K562 (cell line): ENCODE measurements around the gene WDR46. TPM values are rescaled to one million over a fixed set of nuclear protein-coding genes. Genes with fewer than 3 reads are reported as not detected.

Experiments used
- ATAC-seq: fragments of 200-7000 bp; cut with Tn5 transposase; 3 replicates; pipeline ENCODE4 v1.9.1; 2020; ENCODE audit warnings: moderate library complexity
- BruUV-seq: library from RNA; stranded (reverse); fragments of 400-500 nt; replicated peaks from 2 replicates; lab custom pipeline; 2021; lab: Mats Ljungman, UMichigan
- CTCF ChIA-PET: fragments of 300-600 bp; formaldehyde crosslinking; extraction: SDS; loops from one replicate; lab custom pipeline; 2021; ENCODE audit warnings: low intra/inter-chr PET ratio; lab: Yijun Ruan, JAX
- POLR2A ChIA-PET: fragments of 300-600, 350-650 bp; sonication (Branson Sonifier 250); formaldehyde crosslinking; extraction: SDS; loops from one replicate; lab custom pipeline; 2021; ENCODE audit warnings: antibody characterized with exemption, inconsistent platforms; lab: Yijun Ruan, JAX
- DNase-seq, 4 experiments: peaks; one replicate each; pipeline versions ENCODE4 v3.0.0 to v3.0.0-alpha.2; 2011 to 2018; ENCODE audit warnings: low spot score in 3 of 4, mixed read lengths in 3 of 4; ENCODE audit errors: extremely low read depth in 1 of 4
- FAIRE-seq: peaks from 2 replicates; lab custom pipeline; 2011; peaks lifted over from hg19 to GRCh38; lab: Jason Lieb, UNC
- H2AFZ ChIP-seq: 2 replicates; pipeline ENCODE4 v1.6.0; 2011; ENCODE audit warnings: low read depth, low read length, control low read depth, inconsistent platforms
- H3K27ac ChIP-seq: fragments of 200-600 bp; 3 replicates; pipeline ENCODE4 v1.8.0; 2011; ENCODE audit warnings: low read depth, mild to moderate bottlenecking, control low read depth, inconsistent platforms, low read length, moderate library complexity, mixed read lengths; ENCODE audit errors: extremely low read depth
- H3K27me3 ChIP-seq, 2 experiments: fragments of 300-600 bp in 1 of 2; 2 replicates in 1 of 2; 3 replicates in 1 of 2; pipeline versions ENCODE4 v1.6.0 to v1.8.0; 2011; ENCODE audit warnings: inconsistent platforms in 2 of 2, low read length in 2 of 2, mild to moderate bottlenecking in 1 of 2, mixed read lengths in 1 of 2, moderate library complexity in 1 of 2; ENCODE audit not compliant: control insufficient read depth in 2 of 2, insufficient read depth in 2 of 2
- H3K36me3 ChIP-seq: fragments of 300-600 bp; 3 replicates; pipeline ENCODE4 v1.8.0; 2011; ENCODE audit warnings: mild to moderate bottlenecking, low read length, inconsistent platforms; ENCODE audit not compliant: control insufficient read depth, insufficient read depth
- H3K4me1 ChIP-seq, 2 experiments: fragments of 200-600 bp in 1 of 2; replicated peaks in 1 of 2; 2 replicates in 1 of 2; 3 replicates in 1 of 2; pipeline versions ENCODE4 v1.5.1 to v1.8.0; 2011; ENCODE audit warnings: inconsistent platforms in 2 of 2, low read length in 2 of 2, mild to moderate bottlenecking in 1 of 2, mixed read lengths in 1 of 2, moderate library complexity in 1 of 2; ENCODE audit not compliant: control insufficient read depth in 2 of 2, insufficient read depth in 2 of 2
- H3K4me2 ChIP-seq: 2 replicates; pipeline ENCODE4 v1.6.1; 2011; ENCODE audit warnings: low read length, control low read depth, inconsistent platforms, mixed read lengths; ENCODE audit not compliant: insufficient read depth
- H3K4me3 ChIP-seq: fragments of 200-600 bp; sonication (generic), shearing (Covaris generic); 2 replicates; pipeline ENCODE4 v1.5.1; 2016; ENCODE audit warnings: control low read depth, inconsistent platforms
- H3K79me2 ChIP-seq: fragments of 200-600 bp; 3 replicates; pipeline ENCODE4 v1.8.0; 2011; ENCODE audit warnings: low read length, inconsistent platforms; ENCODE audit not compliant: control insufficient read depth, insufficient read depth
- H3K9ac ChIP-seq, 2 experiments: 2 replicates each; pipeline versions ENCODE4 v1.6.0 to v1.6.1; 2011; ENCODE audit warnings: low read depth in 2 of 2, low read length in 2 of 2, control low read depth in 1 of 2, inconsistent platforms in 1 of 2, mild to moderate bottlenecking in 1 of 2, mixed read lengths in 1 of 2; ENCODE audit not compliant: insufficient read depth in 1 of 2
- H3K9me1 ChIP-seq: one replicate; pipeline ENCODE4 v1.6.0; 2011; ENCODE audit warnings: inconsistent platforms, mild to moderate bottlenecking, low read length, moderate library complexity; ENCODE audit not compliant: control insufficient read depth, insufficient read depth
- H3K9me3 ChIP-seq: replicated peaks from 2 replicates; pipeline ENCODE4 v1.5.1; 2011; ENCODE audit warnings: low read depth, low read length, inconsistent platforms; ENCODE audit not compliant: control insufficient read depth, insufficient read depth
- H4K20me1 ChIP-seq: replicated peaks from 2 replicates; pipeline ENCODE4 v1.6.1; 2011; ENCODE audit warnings: low read length, inconsistent platforms, mixed read lengths; ENCODE audit not compliant: control insufficient read depth, insufficient read depth
- BCLAF1 ChIP-seq, 2 experiments: fragments of 450-650 bp in 1 of 2; IDR thresholded peaks; 2 replicates each; pipeline ENCODE4 v1.6.1; 2011 to 2017; ENCODE audit warnings: low read depth in 2 of 2, antibody characterized with exemption in 1 of 2, borderline replicate concordance in 1 of 2, low read length in 1 of 2, mild to moderate bottlenecking in 1 of 2, mixed read lengths in 1 of 2; ENCODE audit not compliant: control insufficient read depth in 1 of 2
- BHLHE40 ChIP-seq: IDR thresholded peaks from 2 replicates; pipeline ENCODE4 v1.6.1; 2011; ENCODE audit warnings: low read length, improper control_type of control experiment
- FOXJ2 ChIP-seq: fragments of 200-800 bp; sonication (Bioruptor generic); IDR thresholded peaks from 2 replicates; pipeline ENCODE4 v1.6.1; 2016; ENCODE audit warnings: missing genetic modification characterization, missing compliant biosample characterization
- GATAD2B ChIP-seq: fragments of 450-650 bp; IDR thresholded peaks from 2 replicates; pipeline ENCODE4 v1.6.1; 2017; ENCODE audit warnings: mild to moderate bottlenecking, borderline replicate concordance
- HBP1 ChIP-seq: fragments of 450-650 bp; formaldehyde crosslinking; IDR thresholded peaks from 2 replicates; pipeline ENCODE4 v1.4.0; 2022; ENCODE audit warnings: missing genetic modification characterization
- PHF8 ChIP-seq: fragments of 200-600 bp; sonication (generic); IDR thresholded peaks from 2 replicates; pipeline ENCODE4 v1.6.1; 2012; ENCODE audit warnings: mixed run types, mild to moderate bottlenecking, inconsistent platforms, low read length, moderate library complexity, borderline replicate concordance
- PREB ChIP-seq: sonication (generic); formaldehyde crosslinking; IDR thresholded peaks from 2 replicates; pipeline ENCODE4 v1.8.1; 2023; ENCODE audit warnings: mild to moderate bottlenecking, missing genetic modification reagents
- SMC3 ChIP-seq: conservative IDR thresholded peaks from 2 replicates; pipeline ENCODE4 v1.6.1; 2011; ENCODE audit warnings: low read depth, low read length, improper control_type of control experiment; ENCODE audit not compliant: insufficient read depth
- TRIM28 ChIP-seq: fragments of 450-650 bp; IDR thresholded peaks from 2 replicates; pipeline ENCODE4 v1.6.1; 2017
- ZMIZ1 ChIP-seq, 2 experiments: fragments of 150-350 bp in 1 of 2; IDR thresholded peaks; 2 replicates each; pipeline ENCODE4 v1.6.1; 2012 to 2016; ENCODE audit warnings: low read depth in 2 of 2, low read length in 2 of 2, mild to moderate bottlenecking in 1 of 2, moderate library complexity in 1 of 2
- ZNF695 ChIP-seq: fragments of 450-650 bp; formaldehyde crosslinking; IDR thresholded peaks from 2 replicates; pipeline ENCODE4 v1.4.0; 2020; ENCODE audit warnings: mild to moderate bottlenecking, moderate library complexity
- WGBS: fragments of 100-300 bp; shearing (Covaris generic); methylation state at CpG from one replicate; pipeline ENCODE4 v1.1.6; 2016; ENCODE audit warnings: low coverage, mixed read lengths; ENCODE audit not compliant: insufficient coverage; ENCODE audit errors: missing lambda C conversion rate; 5-methylcytosine and 5-hydroxymethylcytosine counted together
- in situ Hi-C: fragments of 300-500 bp; cut with MboI; formaldehyde crosslinking; loops from 4 replicates; pipeline ENCODE4 v1.15.0; 2018; ENCODE audit warnings: inconsistent platforms, mixed read lengths
- intact Hi-C: fragments of 100-400 bp; cut with micrococcal nuclease; formaldehyde crosslinking; loops from 2 replicates; pipeline ENCODE4 v1.14.2; 2022
- polyA plus RNA-seq, 8 experiments: library from polyadenylated mRNA; depleted of rRNA in 4 of 8; stranded (reverse) in 5 of 8; unstranded in 3 of 8; fragments of >200 nt; fragmentation: Nextera tagmentation in 2 of 8; fragmentation: Illumina TruSeq in 1 of 8; extraction: Ambion mirVana in 2 of 8; extraction: Trizol in 1 of 8; gene quantifications; 2 replicates each; pipeline versions ENCODE4 v1.2.1 to v1.2.3, GENCODE V29; 2011 to 2014; ENCODE audit warnings: inconsistent platforms in 1 of 8, missing spikeins in 1 of 8
- total RNA-seq, 7 experiments: library from RNA; depleted of rRNA in 6 of 7; stranded (reverse); fragments of >200 nt in 6 of 7; fragmentation: Illumina TruSeq in 2 of 7; extraction: Trizol in 2 of 7; gene quantifications; 2 replicates each; pipeline versions ENCODE4 v1.2.1 to v1.2.3, GENCODE V29; 2011 to 2021; ENCODE audit warnings: low replicate concordance in 1 of 7

The WDR46 gene
- total and polyA plus RNA-seq, 9 of the 15 experiments (the other 6 are each of a cell fraction or from before 2014, with no cell fraction given) = 8.9 to 146 (median 93.1) TPM

GRCh38 chr6:33259032-33259431, 30.0 kb downstream of the WDR46 start (continued):
- no peak for TF ChIP-seq PREB (CRISPR knock-in tag)
- no peak for TF ChIP-seq SMC3
- TF ChIP-seq FOXJ2 (tag) = no peak
- TF ChIP-seq TRIM28 = no peak
- TF ChIP-seq ZMIZ1 (IDR thresholded peaks at IDR 0.05; ENCODE audit: low read depth in 2 of 2, low read length in 2 of 2) = no peak
- no peak for TF ChIP-seq PHF8

GRCh38 chr6:33254591-33254990, 34.4 kb downstream of the WDR46 start:
- H3K79me2 ChIP-seq = no peaks in the 10 kb centered on the region
- no peak overlapping the region for H3K4me3 ChIP-seq
- H3K9me3 ChIP-seq = no peaks in the 10 kb centered on the region
- BruUV-seq = no TSS peak
- intact Hi-C loops (no loop called here), in situ Hi-C loops (no loop called here)
- DNase-seq (no peak), ATAC-seq (no peak), FAIRE-seq (no peak)
- H3K4me2 ChIP-seq = no peak overlapping the region
- CTCF ChIA-PET = no interaction called here
- H3K4me1 ChIP-seq = peaks cover 11 to 15% of the 10 kb centered on the region in 2 experiments; a peak in 4 of 5 replicates
- TF ChIP-seq ZNF695 = no peak
- TF ChIP-seq HBP1 (CRISPR knock-in tag) = no peak
- TF ChIP-seq BHLHE40 = no peak
- no peak for TF ChIP-seq BCLAF1 (IDR thresholded peaks at IDR 0.05; ENCODE audit: borderline replicate concordance in 1 of 2, control insufficient read depth in 1 of 2, low read depth in 2 of 2, low read length in 1 of 2)
- no peak for TF ChIP-seq GATAD2B
- H3K9me1 ChIP-seq = no peaks in the 10 kb centered on the region
- H3K36me3 ChIP-seq = peaks cover 37% of the 10 kb centered on the region
- H3K27ac ChIP-seq = no peak overlapping the region
- no peak overlapping the region for H2AFZ ChIP-seq
- H3K27me3 ChIP-seq = no peaks in the 10 kb centered on the region
- POLR2A ChIA-PET = interaction anchor here (0.7 to 1.4 kb wide), 3 partner anchors 11 to 17 kb away, joined by 3 to 7 read pairs (median 5); partner anchors contain the start of genes RPS18 and VPS52
- WGBS = 86% methylated on average over 4 of the region's 4 CpGs
- no peaks in the 10 kb centered on the region for H4K20me1 ChIP-seq
- no peak overlapping the region for H3K9ac ChIP-seq
